GM21576 (cell line): ENCODE results near the gene GOLPH3.
A peak's percentile ranks its signal among the peaks of the same experiment; 100 is the strongest.
"Not testable (repeated sequence)": the region's sequence is repeated elsewhere in the genome, so short reads cannot be mapped to it uniquely, and the experiment has no call there.

Experiments
- ATAC-seq: cut with Tn5 transposase; IDR thresholded peaks from one replicate; pipeline ENCODE4 v1.9.1; 2021; ENCODE audit warnings: mild to moderate bottlenecking, moderate library complexity; ENCODE audit not compliant: unreplicated experiment

GOLPH3 gene

GRCh38 chr5:32100691-32101302 is 73.3 kb downstream of the GOLPH3 start:
- ATAC-seq = no peak

- ATAC-seq = no peak
Observed at GRCh38 chr5:32100230-32100629, 73.9 kb downstream of the GOLPH3 start.

GRCh38 chr5:32099486-32100035 is 74.6 kb downstream of the GOLPH3 start:
- no peak for ATAC-seq

- no peak for ATAC-seq
Observed at GRCh38 chr5:32098890-32099310, 75.2 kb downstream of the GOLPH3 start.

- no peak for ATAC-seq
Observed at GRCh38 chr5:32098291-32098690, 75.8 kb downstream of the GOLPH3 start.

- ATAC-seq = no peak
Observed at GRCh38 chr5:32096891-32097595, 77.1 kb downstream of the GOLPH3 start.

- no peak for ATAC-seq
Observed at GRCh38 chr5:32095261-32095671, 78.9 kb downstream of the GOLPH3 start.

GRCh38 chr5:32094691-32095090 is 79.4 kb downstream of the GOLPH3 start:
- ATAC-seq = no peak

GRCh38 chr5:32092938-32093812 is 80.9 kb downstream of the GOLPH3 start:
- ATAC-seq = peak; percentile 92

- ATAC-seq = no peak
Observed at GRCh38 chr5:32090755-32091128, 83.4 kb downstream of the GOLPH3 start.

- ATAC-seq = no peak
Observed at GRCh38 chr5:32090026-32090754, 83.9 kb downstream of the GOLPH3 start.

GRCh38 chr5:32089146-32090000 is 84.7 kb downstream of the GOLPH3 start:
- ATAC-seq = no peak

- no peak for ATAC-seq
Observed at GRCh38 chr5:32088214-32088613, 85.9 kb downstream of the GOLPH3 start.

GRCh38 chr5:32087086-32088082 is 86.7 kb downstream of the GOLPH3 start:
- no peak for ATAC-seq

GRCh38 chr5:32083981-32084430 is 90.1 kb downstream of the GOLPH3 start:
- no peak for ATAC-seq

GRCh38 chr5:32082701-32083100 is 91.4 kb downstream of the GOLPH3 start:
- ATAC-seq = no peak

- ATAC-seq = not testable (repeated sequence)
Observed at GRCh38 chr5:32080565-32080964, 93.6 kb downstream of the GOLPH3 start.

GRCh38 chr5:32078855-32079254 is 95.3 kb downstream of the GOLPH3 start:
- ATAC-seq = not testable (repeated sequence)
